Measurements from ENCODE around the gene CFH. TPM values are rescaled to one million over a fixed set of nuclear protein-coding genes. Genes with fewer than 3 reads are reported as not detected.
"Not testable (repeated sequence)": the region's sequence is repeated elsewhere in the genome, so short reads cannot be mapped to it uniquely, and the experiment has no call there.

CFH gene
- 1.5 and 14.0 TPM in 2 replicates for total RNA-seq

- DNase-seq (ENCODE audit: extremely low read depth, low read depth, low spot score) = peak; percentile 37
Measured at GRCh38 chr1:196651637-196652215, at the start of gene CFH. CFH (plus strand) TSS chr1:196652043; CDS start chr1:196652118, 75 bp downstream.

GRCh38 chr1:196603651-196604050 lies 48.2 kb upstream of the CFH start:
- no peak for DNase-seq (ENCODE audit: extremely low read depth, low read depth, low spot score)

DNA sequence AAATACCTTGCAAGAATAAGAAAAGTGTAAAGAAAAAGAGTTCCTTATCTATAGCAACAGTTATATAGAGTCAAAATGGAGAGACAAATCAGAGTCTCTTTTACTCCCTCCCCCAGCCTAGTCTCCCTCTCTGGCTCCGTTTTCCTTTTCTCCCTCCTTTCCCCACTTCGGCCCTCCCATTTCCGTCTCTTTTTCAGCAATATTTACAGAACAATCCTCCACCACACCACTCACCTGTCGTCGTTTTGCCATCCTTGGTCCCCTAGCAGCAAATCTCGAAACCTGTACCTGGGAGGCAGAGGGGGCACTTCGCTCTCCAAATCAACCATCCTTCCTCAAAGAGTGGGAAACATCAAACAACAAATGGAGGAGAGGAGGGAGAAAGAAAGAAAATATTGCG lies 43.9 kb upstream of the CFH start:
- no peak for DNase-seq (ENCODE audit: extremely low read depth, low read depth, low spot score)

DNA sequence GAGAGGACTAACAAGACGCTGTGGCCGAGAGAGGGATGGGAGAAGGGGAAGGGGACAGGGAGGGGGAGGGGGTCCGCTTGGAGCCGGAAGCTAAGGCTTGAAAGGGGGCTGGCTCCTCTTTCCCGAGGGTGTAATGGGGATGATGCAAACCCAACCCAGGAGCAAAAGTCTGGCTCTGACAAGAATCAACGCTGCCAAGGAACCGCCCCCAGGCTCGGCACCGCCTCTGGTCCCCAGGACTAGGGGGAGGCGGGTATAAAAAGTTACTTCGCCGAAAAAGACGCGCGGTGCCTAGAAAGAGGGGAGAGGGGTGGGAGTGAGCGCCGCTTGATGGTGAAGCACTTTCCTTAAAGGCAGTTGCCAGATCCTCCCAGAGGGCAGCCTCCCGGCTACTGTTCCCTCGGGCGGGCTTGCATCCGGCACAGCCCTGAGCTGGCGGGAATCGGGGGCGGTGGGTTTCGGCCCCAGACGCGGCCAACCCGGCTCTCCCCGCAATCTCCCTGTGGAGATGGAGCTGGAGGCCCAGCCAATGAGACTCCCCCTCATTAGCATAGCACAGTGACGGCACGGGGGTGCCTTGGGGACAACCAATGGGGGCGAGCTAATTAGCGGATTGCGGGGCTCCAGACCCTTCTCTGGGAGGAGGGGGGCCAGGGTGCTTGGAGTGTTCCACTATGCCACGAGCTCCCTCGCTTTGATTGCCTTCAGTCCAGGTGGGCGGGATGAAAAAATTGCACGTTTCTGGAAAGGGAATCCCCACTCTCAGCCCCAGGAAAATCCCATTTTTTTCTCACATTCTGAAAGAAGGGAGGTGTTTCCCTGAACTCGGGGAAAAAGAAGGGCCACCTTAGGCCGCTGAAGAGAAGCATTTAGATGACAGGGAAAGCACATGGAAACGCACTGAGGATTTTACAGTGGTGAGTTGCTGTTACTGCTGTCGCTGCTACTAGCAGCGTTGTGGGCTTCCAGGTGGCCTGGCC lies 43.2 kb upstream of the CFH start, which contains the start of gene KCNT2:
KCNT2 (minus strand) TSS at position 51 of the 980 bp plus-strand sequence. CDS start 131 bp downstream, outside the sequence.
- no peak for DNase-seq (ENCODE audit: extremely low read depth, low read depth, low spot score)

DNA sequence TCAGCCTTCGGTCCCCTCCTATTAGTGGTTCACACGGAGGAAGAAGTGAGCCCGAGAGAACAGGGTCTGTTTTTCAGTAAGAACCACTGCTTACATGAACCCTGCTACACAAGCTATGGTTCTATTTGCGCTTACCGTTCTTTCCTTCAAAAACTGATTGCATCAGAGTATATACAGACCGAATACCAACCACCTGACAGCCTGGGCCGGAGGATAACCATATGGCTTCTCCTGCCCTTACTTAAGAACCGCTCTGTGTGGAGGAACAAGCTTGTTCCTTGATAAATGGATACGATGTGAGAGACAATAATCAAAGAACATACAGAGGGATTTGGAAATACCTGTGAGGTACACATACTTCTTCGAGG lies 42.5 kb upstream of the CFH start:
- DNase-seq (ENCODE audit: extremely low read depth, low read depth, low spot score) = no peak

GRCh38 chr1:196611873-196612272 lies 40.0 kb upstream of the CFH start:
- no peak for DNase-seq (ENCODE audit: extremely low read depth, low read depth, low spot score)

GRCh38 chr1:196619721-196620120 lies 32.1 kb upstream of the CFH start:
- no peak for DNase-seq (ENCODE audit: extremely low read depth, low read depth, low spot score)

DNA sequence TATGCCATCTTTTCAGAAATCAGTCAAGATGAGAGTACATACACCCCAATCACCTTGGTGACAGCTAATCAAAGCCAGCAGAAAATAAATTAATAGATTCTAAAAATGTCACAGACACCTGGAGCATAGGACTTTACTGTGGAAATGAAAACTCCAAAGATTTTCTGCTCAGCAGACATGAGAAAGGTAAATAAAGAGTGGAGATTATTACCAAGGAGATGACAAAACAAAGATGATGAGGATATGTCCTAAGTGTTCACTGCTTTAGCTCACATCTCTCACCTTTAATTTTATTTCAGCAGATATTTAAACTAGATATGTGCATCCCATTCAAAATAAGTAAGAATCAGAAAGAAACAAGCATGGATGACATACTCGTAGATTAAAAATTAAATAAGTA lies 28.8 kb upstream of the CFH start:
- DNase-seq (ENCODE audit: extremely low read depth, low read depth, low spot score) = no peak

DNA sequence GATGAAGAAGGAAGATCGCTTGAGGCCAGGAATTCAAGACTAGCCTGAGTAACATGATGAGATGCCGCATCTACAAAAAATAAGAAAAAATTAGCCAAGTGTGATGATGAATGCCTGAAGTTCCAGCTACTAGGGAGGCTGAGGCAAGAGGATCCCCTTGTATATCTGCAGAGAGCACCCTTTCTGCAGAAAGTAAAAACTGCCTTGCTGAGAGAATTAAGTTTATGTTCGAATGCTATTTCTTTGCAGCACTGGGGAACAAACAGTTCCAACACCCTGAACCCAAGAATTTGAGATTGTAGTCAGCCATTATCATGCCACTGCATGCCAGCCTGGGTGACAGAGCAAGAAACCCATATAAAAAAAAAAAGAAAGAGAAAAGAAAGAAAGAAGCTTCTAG lies 23.0 kb upstream of the CFH start:
- DNase-seq (ENCODE audit: extremely low read depth, low read depth, low spot score) = no peak

GRCh38 chr1:196637606-196638005 lies 14.2 kb upstream of the CFH start:
- DNase-seq (ENCODE audit: extremely low read depth, low read depth, low spot score) = no peak

- no peak for DNase-seq (ENCODE audit: extremely low read depth, low read depth, low spot score)
Measured at GRCh38 chr1:196638466-196638865, 13.4 kb upstream of the CFH start.

- not testable (repeated sequence) for DNase-seq (ENCODE audit: extremely low read depth, low read depth, low spot score)
Measured at GRCh38 chr1:196639291-196639690, 12.6 kb upstream of the CFH start.

- DNase-seq (ENCODE audit: extremely low read depth, low read depth, low spot score) = no peak
Measured at GRCh38 chr1:196640976-196641375, 10.9 kb upstream of the CFH start.

- no peak for DNase-seq (ENCODE audit: extremely low read depth, low read depth, low spot score)
Measured at GRCh38 chr1:196649990-196650389, 1.9 kb upstream of the CFH start.

DNA sequence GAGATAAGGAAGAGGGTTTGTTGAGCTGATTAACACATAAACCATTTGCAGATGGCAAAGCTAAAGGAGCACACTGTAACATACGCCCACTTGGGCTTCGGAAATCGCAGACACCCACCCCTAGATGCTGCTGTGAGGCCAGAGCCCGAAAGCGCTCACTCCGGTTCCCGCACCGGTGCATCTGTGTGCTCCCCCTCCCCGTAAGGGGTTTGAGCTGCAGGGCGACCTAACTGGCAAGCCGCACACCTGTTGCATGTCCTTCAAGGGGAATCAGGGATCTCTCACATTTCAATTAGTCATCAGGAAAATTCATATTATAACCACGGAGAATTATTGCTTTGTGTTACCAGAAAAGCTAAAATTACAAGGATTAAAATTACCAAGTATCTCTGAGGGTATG lies 1.4 kb upstream of the CFH start:
- DNase-seq (ENCODE audit: extremely low read depth, low read depth, low spot score) = no peak

DNA sequence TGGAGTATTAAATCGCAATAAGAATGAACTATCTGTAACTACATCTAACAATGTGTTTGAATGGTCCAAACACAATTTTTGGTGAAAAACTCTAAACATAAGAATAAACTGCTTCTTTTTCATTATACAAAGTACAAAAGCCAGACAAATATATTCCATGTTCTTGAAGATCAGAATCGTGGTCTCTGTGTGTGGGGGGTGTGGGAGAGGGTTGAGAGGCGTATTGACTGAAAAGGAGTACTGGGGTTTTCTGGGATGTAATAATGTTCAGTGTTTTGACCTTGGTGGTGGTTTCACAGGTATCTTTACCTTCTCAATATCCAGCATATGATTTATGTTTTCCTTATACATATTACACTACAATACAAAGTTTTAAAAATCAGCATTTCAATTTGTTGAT lies 764 bp upstream of the CFH start:
- no peak for DNase-seq (ENCODE audit: extremely low read depth, low read depth, low spot score)

- no peak for DNase-seq (ENCODE audit: extremely low read depth, low read depth, low spot score)
Measured at GRCh38 chr1:196654271-196654670, 2.4 kb downstream of the CFH start.

DNA sequence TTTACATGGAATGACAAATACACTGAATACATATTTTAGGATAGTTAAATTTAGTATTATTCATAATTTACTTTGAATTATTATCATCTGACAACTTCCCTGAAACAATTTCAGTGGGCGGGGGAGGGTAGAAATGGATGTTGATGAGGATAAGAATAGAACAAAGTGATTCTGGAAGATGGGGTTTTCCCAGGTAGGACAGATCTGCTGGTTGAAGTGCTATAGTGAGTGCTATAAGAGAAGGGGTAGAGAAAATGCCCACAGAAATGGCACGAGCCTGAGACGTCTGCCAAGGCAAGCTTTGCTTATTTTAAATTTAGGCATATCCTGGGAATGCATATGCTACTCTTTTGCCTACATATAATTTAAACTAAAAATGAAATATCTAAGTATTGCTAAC lies 3.2 kb downstream of the CFH start:
- DNase-seq (ENCODE audit: extremely low read depth, low read depth, low spot score) = no peak

- DNase-seq (ENCODE audit: extremely low read depth, low read depth, low spot score) = no peak
Measured at GRCh38 chr1:196655494-196655893, 3.7 kb downstream of the CFH start.

GRCh38 chr1:196659471-196659870 lies 7.6 kb downstream of the CFH start:
- DNase-seq (ENCODE audit: extremely low read depth, low read depth, low spot score) = no peak

DNA sequence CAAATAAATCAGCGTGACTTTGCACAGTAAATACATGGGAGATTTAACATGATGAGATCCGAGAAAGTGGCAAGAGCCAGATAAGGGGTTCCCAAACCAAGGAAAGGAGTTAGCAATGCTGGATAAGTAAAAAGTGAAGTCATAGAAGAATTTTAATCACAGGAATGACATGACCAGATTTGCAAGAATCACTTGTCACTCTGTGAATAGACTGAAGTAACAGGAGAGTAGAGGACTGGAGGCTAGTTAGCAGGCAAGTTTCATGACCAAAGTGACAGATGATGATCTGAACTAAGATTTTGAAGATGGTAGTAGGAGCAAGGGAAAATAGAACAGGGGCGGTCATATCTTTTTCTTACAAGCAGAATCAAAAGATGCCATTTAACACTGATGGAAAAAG lies 8.4 kb downstream of the CFH start:
- no peak for DNase-seq (ENCODE audit: extremely low read depth, low read depth, low spot score)

- no peak for DNase-seq (ENCODE audit: extremely low read depth, low read depth, low spot score)
Measured at GRCh38 chr1:196660852-196661251, 9.0 kb downstream of the CFH start.

Data from glomerular endothelial cell (primary cell).